GM23248 (cell line): Measurements from ENCODE around the gene SLC22A3.

ENCODE experiments used
- EZH2 ChIP-seq: fragments of 200-600 bp; sonication (generic); IDR thresholded peaks from 2 replicates; pipeline ENCODE4 v1.6.1; 2018; ENCODE audit warnings: antibody characterized with exemption, mild to moderate bottlenecking; ENCODE audit not compliant: insufficient read depth, poor library complexity, severe bottlenecking
- EZH2phosphoT487 ChIP-seq: fragments of 200-600 bp; sonication (generic); IDR thresholded peaks from 2 replicates; pipeline ENCODE4 v1.6.1; 2018; ENCODE audit warnings: antibody characterized with exemption, moderate library complexity, mild to moderate bottlenecking, low read depth; ENCODE audit not compliant: insufficient read depth

DNA sequence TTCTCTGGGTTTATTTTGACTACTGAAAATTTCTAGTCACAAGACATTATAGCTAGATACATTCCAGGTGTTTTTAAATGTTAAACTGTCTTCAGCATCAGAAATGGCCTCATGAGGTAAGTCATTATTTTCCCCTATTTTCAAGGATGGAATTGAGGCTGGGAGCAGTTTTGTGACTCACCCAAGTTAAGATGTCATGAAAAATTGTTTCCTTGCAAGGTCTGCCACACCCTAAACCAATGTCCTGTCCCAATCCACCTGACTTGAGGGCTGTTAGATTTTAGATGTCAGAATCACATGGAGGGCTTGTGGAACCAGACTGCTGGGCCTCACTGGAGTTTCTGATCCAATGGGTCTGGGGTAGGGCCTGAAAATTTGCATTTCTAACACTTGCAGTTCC, 16.9 kb downstream of the SLC22A3 start:
- no peak for TF ChIP-seq EZH2
- no peak for TF ChIP-seq EZH2phosphoT487
